Fibroblast of pulmonary artery (primary cell): ENCODE measurements around the gene CSTF2T.

Experiments
- DNase-seq: peaks from one replicate; pipeline ENCODE4 v3.0.0-alpha.2; 2010; ENCODE audit warnings: low read depth
- H3K4me3 ChIP-seq: replicated peaks from 2 replicates; pipeline ENCODE4 v1.5.1; 2011; ENCODE audit warnings: low read depth, mild to moderate bottlenecking, control low read depth, low read length, moderate library complexity
- CTCF ChIP-seq: IDR thresholded peaks from 2 replicates; pipeline ENCODE4 v1.5.1; 2011; ENCODE audit warnings: mild to moderate bottlenecking, control low read depth, low read length, inconsistent platforms; ENCODE audit errors: missing control alignments

CSTF2T gene

GRCh38 chr10:51733057-51733456 lies 33.7 kb upstream of the CSTF2T start:
- peak; percentile 37 for DNase-seq
- no peak overlapping the region for H3K4me3 ChIP-seq
- no peak for TF ChIP-seq CTCF

GRCh38 chr10:51729822-51730555 lies 30.6 kb upstream of the CSTF2T start:
- DNase-seq, result no peak
- H3K4me3 ChIP-seq, result no peak overlapping the region
- no peak for TF ChIP-seq CTCF

GRCh38 chr10:51724038-51724437 lies 24.6 kb upstream of the CSTF2T start:
- DNase-seq, result no peak
- TF ChIP-seq CTCF, result no peak
- no peak overlapping the region for H3K4me3 ChIP-seq

- no peak overlapping the region for H3K4me3 ChIP-seq
- no peak for TF ChIP-seq CTCF
- DNase-seq, result peak; percentile 78
Measured at GRCh38 chr10:51718804-51719291, 19.5 kb upstream of the CSTF2T start.

GRCh38 chr10:51716981-51717380 lies 17.6 kb upstream of the CSTF2T start:
- DNase-seq, result peak; percentile 21
- no peak overlapping the region for H3K4me3 ChIP-seq
- no peak for TF ChIP-seq CTCF

- no peak for TF ChIP-seq CTCF
- DNase-seq, result peak; percentile 33
Measured at GRCh38 chr10:51711519-51711891, 12.1 kb upstream of the CSTF2T start.

More at GRCh38 chr10:51711519-51711891, 12.1 kb upstream of the CSTF2T start:
- H3K4me3 ChIP-seq, result no peak overlapping the region
